GM18867 (cell line): Measurements from ENCODE around the gene VEPH1.

Source experiments
- ATAC-seq: cut with Tn5 transposase; IDR thresholded peaks from one replicate; pipeline ENCODE4 v1.9.1; 2021; ENCODE audit warnings: mild to moderate bottlenecking, moderate library complexity; ENCODE audit not compliant: unreplicated experiment

VEPH1 gene

GRCh38 chr3:157232141-157232540, 271.1 kb downstream of the VEPH1 start:
- no peak for ATAC-seq

- ATAC-seq = no peak
Measured at GRCh38 chr3:157231071-157231470, 272.1 kb downstream of the VEPH1 start.

- peak; percentile 78 for ATAC-seq
Measured at GRCh38 chr3:157226173-157226847, 276.9 kb downstream of the VEPH1 start.

GRCh38 chr3:157225001-157225400, 278.2 kb downstream of the VEPH1 start:
- no peak for ATAC-seq

- no peak for ATAC-seq
Measured at GRCh38 chr3:157220883-157221282, 282.3 kb downstream of the VEPH1 start.

GRCh38 chr3:157220211-157220610, 283.0 kb downstream of the VEPH1 start:
- ATAC-seq = no peak

GRCh38 chr3:157219215-157219614, 284.0 kb downstream of the VEPH1 start:
- no peak for ATAC-seq
